Measurements from ENCODE around the gene SERPINE3.

Gene SERPINE3

DNA sequence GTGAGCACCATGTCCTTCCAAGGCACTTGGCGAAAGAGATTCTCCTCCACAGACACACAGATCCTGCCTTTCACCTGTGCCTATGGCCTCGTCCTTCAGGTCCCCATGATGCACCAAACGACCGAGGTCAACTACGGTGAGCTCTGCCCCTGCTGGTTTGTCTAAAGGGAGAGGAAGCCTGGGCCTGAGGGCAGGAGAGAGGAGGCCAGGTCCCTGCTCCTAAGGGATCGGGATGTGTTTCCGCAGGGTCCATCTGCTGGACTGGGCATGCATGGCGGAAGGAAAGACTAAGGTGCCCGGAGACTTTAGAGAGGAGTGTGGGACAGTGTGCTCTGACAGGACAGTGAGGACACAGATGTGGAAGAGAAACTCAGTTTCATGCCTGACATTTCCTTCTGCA is 7.6 kb downstream of the SERPINE3 start:
- no peak overlapping the region for H3K4me3 ChIP-seq (ENCODE audit: insufficient read depth, low read length, poor library complexity, severe bottlenecking)
- H3F3A ChIP-seq (ENCODE audit: insufficient read depth): no peaks in the 10 kb centered on the region
- no peaks in the 10 kb centered on the region for H3K9me3 ChIP-seq (ENCODE audit: insufficient read depth, low read length)
- no peak overlapping the region for H3K27ac ChIP-seq (ENCODE audit: low read depth, low read length)
- no peak overlapping the region for H3K4me2 ChIP-seq (ENCODE audit: low read depth, low read length, poor library complexity, severe bottlenecking)
- H3K27me3 ChIP-seq (ENCODE audit: low read length): no peaks in the 10 kb centered on the region
- no peak overlapping the region for H2AFZ ChIP-seq (ENCODE audit: low read depth, low read length, severe bottlenecking)
- H3K9me2 ChIP-seq (replicated peaks; ENCODE audit: insufficient read depth, low read length): no peaks in the 10 kb centered on the region
- no peaks in the 10 kb centered on the region for H4K20me1 ChIP-seq (ENCODE audit: low read depth, low read length)
- H3K9ac ChIP-seq (ENCODE audit: low read length): no peak overlapping the region
- peaks cover 8% of the 10 kb centered on the region; the same call in 1 of the 2 replicates for H3K36me3 ChIP-seq (ENCODE audit: low read length)
- TF ChIP-seq, protein P1, sequence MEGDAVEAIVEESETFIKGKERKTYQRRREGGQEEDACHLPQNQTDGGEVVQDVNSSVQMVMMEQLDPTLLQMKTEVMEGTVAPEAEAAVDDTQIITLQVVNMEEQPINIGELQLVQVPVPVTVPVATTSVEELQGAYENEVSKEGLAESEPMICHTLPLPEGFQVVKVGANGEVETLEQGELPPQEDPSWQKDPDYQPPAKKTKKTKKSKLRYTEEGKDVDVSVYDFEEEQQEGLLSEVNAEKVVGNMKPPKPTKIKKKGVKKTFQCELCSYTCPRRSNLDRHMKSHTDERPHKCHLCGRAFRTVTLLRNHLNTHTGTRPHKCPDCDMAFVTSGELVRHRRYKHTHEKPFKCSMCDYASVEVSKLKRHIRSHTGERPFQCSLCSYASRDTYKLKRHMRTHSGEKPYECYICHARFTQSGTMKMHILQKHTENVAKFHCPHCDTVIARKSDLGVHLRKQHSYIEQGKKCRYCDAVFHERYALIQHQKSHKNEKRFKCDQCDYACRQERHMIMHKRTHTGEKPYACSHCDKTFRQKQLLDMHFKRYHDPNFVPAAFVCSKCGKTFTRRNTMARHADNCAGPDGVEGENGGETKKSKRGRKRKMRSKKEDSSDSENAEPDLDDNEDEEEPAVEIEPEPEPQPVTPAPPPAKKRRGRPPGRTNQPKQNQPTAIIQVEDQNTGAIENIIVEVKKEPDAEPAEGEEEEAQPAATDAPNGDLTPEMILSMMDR (IDR thresholded peaks at IDR 0.05; ENCODE audit: insufficient read depth, low read length, poor library complexity, severe bottlenecking): no peak
- no peak for TF ChIP-seq EZH2phosphoT487 (conservative IDR thresholded peaks at IDR 0.05; ENCODE audit: low read length)
- no peaks in the 10 kb centered on the region for H3K79me2 ChIP-seq (ENCODE audit: insufficient read depth, low read length)

GRCh38 chr13:51348069-51348967 is 8.8 kb downstream of the SERPINE3 start:
- Histone ChIP-seq H3K36me3 (ENCODE audit: low read length) (peaks cover 8% of the 10 kb centered on the region; the same call in 1 of the 2 replicates), H3K9ac (ENCODE audit: low read length) (no peak overlapping the region), H4K20me1 (ENCODE audit: low read depth, low read length) (no peaks in the 10 kb centered on the region)

GRCh38 chr13:51349016-51349415 is 9.5 kb downstream of the SERPINE3 start:
- no peaks in the 10 kb centered on the region for H3K27me3 ChIP-seq (ENCODE audit: low read length)
- peaks cover 8% of the 10 kb centered on the region; the same call in 1 of the 2 replicates for H3K36me3 ChIP-seq (ENCODE audit: low read length)
- H3K4me3 ChIP-seq (ENCODE audit: insufficient read depth, low read length, poor library complexity, severe bottlenecking): no peak overlapping the region
- no peak overlapping the region for H3K4me2 ChIP-seq (ENCODE audit: low read depth, low read length, poor library complexity, severe bottlenecking)
- no peaks in the 10 kb centered on the region for H3K79me2 ChIP-seq (ENCODE audit: insufficient read depth, low read length)
- no peaks in the 10 kb centered on the region for H3F3A ChIP-seq (ENCODE audit: insufficient read depth)
- no peaks in the 10 kb centered on the region for H3K9me2 ChIP-seq (replicated peaks; ENCODE audit: insufficient read depth, low read length)
- H3K27ac ChIP-seq (ENCODE audit: low read depth, low read length): no peak overlapping the region
- H3K9ac ChIP-seq (ENCODE audit: low read length): no peak overlapping the region
- no peaks in the 10 kb centered on the region for H3K9me3 ChIP-seq (ENCODE audit: insufficient read depth, low read length)
- H2AFZ ChIP-seq (ENCODE audit: low read depth, low read length, severe bottlenecking): no peak overlapping the region
- no peak for TF ChIP-seq EZH2phosphoT487 (conservative IDR thresholded peaks at IDR 0.05; ENCODE audit: low read length)
- TF ChIP-seq, protein P1 (IDR thresholded peaks at IDR 0.05; ENCODE audit: insufficient read depth, low read length, poor library complexity, severe bottlenecking): no peak
- no peaks in the 10 kb centered on the region for H4K20me1 ChIP-seq (ENCODE audit: low read depth, low read length)

More at GRCh38 chr13:51348069-51348967, 8.8 kb downstream of the SERPINE3 start:
- no peaks in the 10 kb centered on the region for H3K27me3 ChIP-seq (ENCODE audit: low read length)
- H3F3A ChIP-seq (ENCODE audit: insufficient read depth): no peaks in the 10 kb centered on the region
- H3K9me2 ChIP-seq (replicated peaks; ENCODE audit: insufficient read depth, low read length): no peaks in the 10 kb centered on the region
- H3K27ac ChIP-seq (ENCODE audit: low read depth, low read length): no peak overlapping the region
- H3K4me2 ChIP-seq (ENCODE audit: low read depth, low read length, poor library complexity, severe bottlenecking): no peak overlapping the region
- no peaks in the 10 kb centered on the region for H3K9me3 ChIP-seq (ENCODE audit: insufficient read depth, low read length)
- TF ChIP-seq EZH2phosphoT487 (conservative IDR thresholded peaks at IDR 0.05; ENCODE audit: low read length): no peak
- TF ChIP-seq, protein P1 (IDR thresholded peaks at IDR 0.05; ENCODE audit: insufficient read depth, low read length, poor library complexity, severe bottlenecking): no peak
- no peak overlapping the region for H3K4me3 ChIP-seq (ENCODE audit: insufficient read depth, low read length, poor library complexity, severe bottlenecking)
- H2AFZ ChIP-seq (ENCODE audit: low read depth, low read length, severe bottlenecking): no peak overlapping the region
- no peaks in the 10 kb centered on the region for H3K79me2 ChIP-seq (ENCODE audit: insufficient read depth, low read length)

Data from SU-DHL-6 (cell line).